HG03432 (cell line): Measurements from ENCODE around the gene CLEC2D.
"Not testable (repeated sequence)": the region's sequence is repeated elsewhere in the genome, so short reads cannot be mapped to it uniquely, and the experiment has no call there.

Experiments used
- ATAC-seq: cut with Tn5 transposase; IDR thresholded peaks from one replicate; pipeline ENCODE4 v1.9.1; 2021; ENCODE audit warnings: mild to moderate bottlenecking, moderate library complexity; ENCODE audit not compliant: unreplicated experiment

CLEC2D gene

GRCh38 chr12:9699269-9699897 lies 29.9 kb downstream of the CLEC2D start:
- no peak for ATAC-seq

- ATAC-seq, result no peak
Measured at GRCh38 chr12:9699898-9700605, 30.5 kb downstream of the CLEC2D start.

DNA sequence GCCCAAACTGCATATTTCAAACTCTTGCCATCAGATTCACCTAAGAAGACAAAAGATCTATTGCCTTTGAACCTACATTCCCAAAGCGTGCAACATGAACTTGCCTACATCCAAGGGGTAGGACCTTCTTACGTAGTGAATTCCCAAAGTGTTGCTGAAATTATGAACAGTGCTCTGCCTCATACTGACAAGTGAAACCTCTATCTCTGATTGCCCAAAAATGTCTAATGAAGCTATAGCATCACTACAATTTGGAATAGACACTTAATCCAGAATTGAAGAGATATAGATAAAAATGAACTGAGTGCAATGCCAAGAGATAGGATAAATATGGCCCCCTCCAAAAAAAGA lies 31.1 kb downstream of the CLEC2D start:
- no peak for ATAC-seq

DNA sequence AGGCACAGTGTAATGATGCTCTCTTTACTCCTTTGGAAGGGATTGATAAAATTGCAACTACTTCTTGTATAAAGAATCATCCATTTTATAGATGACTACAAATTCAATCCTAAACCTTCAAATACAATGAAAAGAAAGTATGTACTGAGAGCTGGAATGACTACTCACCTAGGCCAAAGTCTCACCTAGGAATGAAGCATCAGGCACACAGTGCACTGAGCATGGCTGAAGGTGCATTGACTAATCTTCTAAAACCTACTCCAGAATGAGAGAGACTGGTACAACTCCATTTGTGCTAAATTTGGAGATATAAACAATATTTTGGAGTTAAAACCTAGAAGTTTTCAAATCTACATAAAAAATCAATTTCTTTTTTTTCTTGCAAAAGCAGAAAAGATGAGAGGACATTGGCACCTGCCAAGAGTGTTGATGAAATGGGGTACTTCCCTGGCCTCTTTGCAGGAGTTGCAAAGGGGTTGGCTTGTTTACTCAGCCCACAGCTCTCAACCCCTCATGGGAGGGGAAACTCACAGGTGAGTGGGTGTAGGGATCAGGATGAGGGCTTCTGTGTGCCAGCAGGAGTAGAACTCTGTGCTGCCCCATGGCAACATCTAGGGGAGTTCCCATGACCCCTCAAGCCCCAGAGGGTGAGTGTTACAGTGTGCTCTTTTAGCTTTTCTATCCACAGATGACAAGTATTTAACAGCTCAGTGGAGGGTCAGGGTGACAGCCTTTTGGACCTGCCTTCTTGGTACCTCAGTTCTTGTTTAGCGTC lies 32.1 kb downstream of the CLEC2D start:
- ATAC-seq, result peak; percentile 29

DNA sequence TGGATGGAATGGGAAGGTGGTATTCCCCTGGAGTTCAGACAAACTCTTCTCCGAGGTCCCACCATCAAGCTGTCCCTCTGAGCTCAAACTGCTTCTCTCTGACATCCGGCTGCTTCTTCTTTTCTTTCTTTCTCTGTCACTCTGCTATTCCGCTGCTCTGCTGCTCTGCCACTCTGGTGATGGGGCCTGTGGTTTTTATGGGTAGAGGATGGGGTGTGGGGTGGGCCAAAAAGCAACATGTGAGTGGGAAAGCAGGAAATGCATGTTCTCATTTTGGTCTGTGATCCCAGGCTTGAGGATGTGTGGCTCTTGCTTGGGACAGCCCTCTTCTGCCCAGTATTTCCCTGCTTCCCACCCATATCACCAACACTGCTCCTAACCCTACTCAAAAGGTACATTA lies 32.7 kb downstream of the CLEC2D start:
- peak; percentile 40 for ATAC-seq

DNA sequence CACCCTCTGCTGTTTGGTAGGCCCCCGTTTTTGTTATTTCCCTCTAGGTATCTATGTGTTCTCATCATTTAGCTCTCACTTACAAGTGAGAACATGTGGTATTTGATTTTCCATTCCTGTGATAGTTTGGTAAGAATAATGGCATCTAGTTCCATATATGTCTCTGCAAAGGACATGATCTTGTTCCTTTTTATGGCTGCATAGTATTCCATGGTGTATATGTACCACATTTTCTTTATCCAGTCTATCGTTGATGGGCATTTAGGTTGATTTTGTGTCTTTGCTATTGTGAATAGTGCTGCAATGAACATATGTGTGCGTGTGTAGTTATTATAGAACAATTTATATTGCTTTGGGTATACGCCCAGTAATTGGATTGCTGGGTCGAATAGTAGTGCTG lies 35.0 kb downstream of the CLEC2D start:
- ATAC-seq, result not testable (repeated sequence)

- no peak for ATAC-seq
Measured at GRCh38 chr12:9706086-9706685, 36.7 kb downstream of the CLEC2D start.

GRCh38 chr12:9707356-9707755 lies 37.8 kb downstream of the CLEC2D start:
- ATAC-seq, result no peak

DNA sequence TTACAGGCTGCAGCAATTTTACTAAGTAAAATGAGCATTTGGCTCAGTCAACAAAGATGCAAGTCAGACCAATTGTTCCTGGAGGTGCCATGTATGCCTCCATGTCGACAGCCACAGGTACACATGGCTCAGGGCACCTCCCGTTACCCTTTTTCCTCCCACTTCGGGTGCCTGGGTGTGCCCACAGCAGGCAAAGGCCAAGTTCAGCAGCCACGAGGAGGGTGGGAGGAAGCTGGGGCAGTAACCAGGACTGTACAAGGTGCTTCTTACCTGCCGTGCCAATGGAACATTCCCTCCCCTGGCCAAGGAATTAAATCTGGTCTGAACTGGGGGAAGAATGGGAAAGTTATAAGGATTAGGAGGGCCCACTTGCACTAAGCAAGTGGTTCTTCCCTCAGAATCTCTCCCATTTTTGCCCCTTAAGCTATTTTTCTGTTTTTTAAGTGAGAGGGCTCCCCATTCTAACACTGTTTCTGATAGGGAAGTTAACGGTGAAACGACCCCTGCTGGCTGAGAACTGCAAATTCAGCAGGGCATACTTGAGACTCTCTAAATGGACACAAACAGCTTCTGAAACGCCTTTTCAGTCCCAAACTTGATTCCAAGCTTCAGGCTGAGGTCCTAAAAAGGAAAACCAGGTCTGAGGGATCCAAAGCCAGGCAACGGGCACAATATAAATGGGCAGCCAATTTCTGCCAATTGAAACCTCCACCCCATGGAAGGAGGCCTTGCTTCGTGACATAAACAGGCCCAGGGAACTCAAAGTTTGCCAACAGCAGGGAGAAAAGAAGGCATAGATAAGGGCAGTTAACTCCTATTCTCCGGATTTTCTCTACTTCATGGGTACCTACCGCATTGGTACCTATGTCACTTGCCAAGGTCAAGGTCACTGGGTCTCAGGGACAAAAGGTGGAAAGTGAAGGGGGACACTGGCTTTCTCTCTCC lies 38.6 kb downstream of the CLEC2D start:
- no peak for ATAC-seq

DNA sequence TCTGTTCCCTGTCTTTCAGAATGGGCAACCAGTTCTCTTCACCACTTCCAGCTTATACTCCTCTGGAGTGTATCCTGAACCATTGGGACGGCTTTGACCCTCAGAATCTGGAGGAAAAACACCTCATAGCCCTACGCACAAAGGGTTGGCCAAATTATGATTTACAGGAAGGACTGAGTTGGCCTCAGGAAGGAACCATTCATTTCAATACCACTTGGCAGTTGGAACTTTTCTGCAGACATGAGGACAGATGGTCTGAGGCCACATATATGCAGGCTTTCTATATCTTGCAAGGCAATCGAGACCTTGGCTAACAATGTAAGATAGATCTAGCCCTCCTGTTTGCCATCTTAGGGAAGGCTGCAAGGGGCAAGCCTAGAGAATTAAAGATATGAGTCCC lies 39.3 kb downstream of the CLEC2D start:
- ATAC-seq, result no peak

DNA sequence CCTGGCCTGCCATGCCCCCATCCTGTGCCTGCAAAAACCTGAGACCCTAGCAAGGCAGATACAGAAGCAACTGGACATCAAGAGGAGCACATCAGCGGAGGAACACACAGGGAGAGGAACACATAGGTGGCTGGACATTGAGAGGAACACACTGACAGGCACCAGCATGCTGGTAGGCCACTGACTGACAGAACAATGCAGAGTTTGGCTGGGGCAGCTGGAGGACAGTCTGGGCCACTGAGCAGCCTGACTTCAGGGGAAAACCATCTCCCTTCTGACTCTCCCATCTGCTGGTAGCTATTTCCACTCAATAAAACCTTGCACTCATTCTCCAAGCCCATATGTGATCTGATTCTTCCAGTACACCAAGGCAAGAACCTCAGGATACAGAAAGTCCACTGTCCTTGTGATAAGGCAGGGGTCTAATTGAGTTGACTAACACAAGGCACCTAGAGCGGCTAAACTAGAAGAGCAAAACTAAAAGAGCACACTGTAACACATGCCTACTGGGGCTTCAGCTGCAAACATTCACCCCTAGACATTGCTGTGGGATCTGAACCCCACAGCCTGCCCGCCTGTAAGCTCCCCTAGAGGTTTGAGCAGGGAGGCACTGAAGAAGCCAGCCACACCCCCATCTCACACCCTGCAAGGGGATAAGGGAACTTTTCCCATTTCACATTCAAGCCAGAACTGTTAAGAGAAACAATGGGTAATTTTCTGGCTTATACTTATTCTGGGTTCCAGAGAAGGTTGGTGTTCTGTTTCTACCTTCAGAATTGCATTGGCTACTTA lies 41.3 kb downstream of the CLEC2D start:
- ATAC-seq, result no peak

- ATAC-seq, result no peak
Measured at GRCh38 chr12:9711664-9712063, 42.2 kb downstream of the CLEC2D start.

DNA sequence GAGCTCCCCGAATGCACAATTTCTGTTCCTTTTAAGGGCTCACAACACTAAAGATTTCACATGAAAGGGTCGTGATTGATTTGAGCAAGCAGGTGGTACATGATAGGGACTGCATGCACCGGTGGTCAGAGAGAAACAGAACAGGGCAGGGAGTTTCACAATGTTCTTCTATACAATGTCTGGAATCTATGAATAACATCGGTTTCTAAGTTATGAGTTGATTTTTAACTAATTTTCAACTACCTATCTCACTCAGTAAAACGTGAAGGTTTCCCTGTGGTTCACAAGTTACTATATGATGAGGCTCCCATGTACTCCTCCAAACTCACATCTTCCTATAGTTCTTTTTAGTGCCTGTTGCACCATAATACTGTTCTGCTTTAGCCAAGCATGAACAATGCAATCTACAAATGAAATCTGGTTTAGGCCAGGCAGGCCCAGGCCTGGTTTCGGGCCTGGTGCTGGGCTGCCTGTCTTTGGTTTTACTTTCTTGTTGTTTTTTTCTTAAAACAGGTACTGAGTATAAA lies 43.6 kb downstream of the CLEC2D start:
- ATAC-seq, result peak; percentile 73

- ATAC-seq, result peak; percentile 34
Measured at GRCh38 chr12:9717070-9717925, 47.8 kb downstream of the CLEC2D start.

DNA sequence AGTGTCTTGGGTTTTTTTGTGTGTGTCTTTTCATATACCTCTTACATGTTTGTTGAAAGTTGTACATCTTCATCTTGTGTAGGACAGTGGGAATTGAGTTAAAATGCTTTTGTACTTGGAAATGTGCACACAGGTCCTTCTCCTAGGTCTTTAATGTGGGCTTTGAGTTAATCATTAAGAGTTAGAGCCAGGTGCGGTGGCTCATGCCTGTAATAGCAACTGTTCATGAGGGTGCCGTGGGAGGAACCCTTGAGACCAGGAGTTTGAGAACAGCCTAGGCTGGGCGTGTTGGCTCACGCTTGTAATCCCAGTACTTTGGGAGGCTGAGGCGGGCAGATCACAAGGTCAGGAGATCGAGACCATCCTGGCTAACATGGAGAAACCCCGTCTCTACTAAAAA lies 49.5 kb downstream of the CLEC2D start:
- no peak for ATAC-seq

GRCh38 chr12:9719790-9720189 lies 50.3 kb downstream of the CLEC2D start:
- ATAC-seq, result peak; percentile 27

- peak; percentile 64 for ATAC-seq
Measured at GRCh38 chr12:9721394-9722092, 52.0 kb downstream of the CLEC2D start.

GRCh38 chr12:9724023-9724422 lies 54.5 kb downstream of the CLEC2D start:
- ATAC-seq, result no peak
